ENCODE measurements around the gene CX3CR1. TPM values are rescaled to one million over a fixed set of nuclear protein-coding genes. Genes with fewer than 3 reads are reported as not detected.
A peak's percentile ranks its signal among the peaks of the same experiment; 100 is the strongest.

Gene CX3CR1
- total RNA-seq (ENCODE audit: unreplicated experiment), result 4.2 TPM
- long read RNA-seq, result 0 reads

- TF ChIP-seq CTCF (IDR thresholded peaks at IDR 0.05; ENCODE audit: unreplicated experiment), result no peak
- H3K4me1 Mint-ChIP-seq (ENCODE audit: unreplicated experiment), result peaks cover 40% of the 10 kb centered on the region
- no peak within 1 kb of the TSS for H3K27ac Mint-ChIP-seq (ENCODE audit: unreplicated experiment)
Measured at GRCh38 chr3:39279745-39280517, at the start of gene CX3CR1. TSS of gene CX3CR1 (minus strand) at chr3:39280036. CDS start at chr3:39266509, 13,527 bp downstream.

GRCh38 chr3:39329493-39329892, 49.7 kb upstream of the CX3CR1 start, which contains the start of gene CCR8:
TSS of gene CCR8 (plus strand) at chr3:39329709. CDS start at chr3:39332332, 2,623 bp downstream.
- Mint-ChIP-seq H3K4me3 (ENCODE audit: unreplicated experiment) (no peak within 1 kb of the TSS), H3K27ac (ENCODE audit: unreplicated experiment) (no peak within 1 kb of the TSS), H3K27me3 (ENCODE audit: unreplicated experiment) (peaks cover 2% of the 10 kb centered on the region), H3K36me3 (ENCODE audit: low read depth, unreplicated experiment) (no peaks in the 10 kb centered on the region), H3K4me1 (ENCODE audit: unreplicated experiment) (no peaks in the 10 kb centered on the region), H3K9me3 (ENCODE audit: unreplicated experiment) (no peaks in the 10 kb centered on the region)
- DNase-seq (ENCODE audit: low spot score), result no peak
- TF ChIP-seq CTCF (IDR thresholded peaks at IDR 0.05; ENCODE audit: unreplicated experiment), result no peak

More at GRCh38 chr3:39279745-39280517, at the start of gene CX3CR1:
- H3K9me3 Mint-ChIP-seq (ENCODE audit: unreplicated experiment), result no peaks in the 10 kb centered on the region
- H3K36me3 Mint-ChIP-seq (ENCODE audit: low read depth, unreplicated experiment), result no peaks in the 10 kb centered on the region
- peaks cover 7% of the 10 kb centered on the region for H3K27me3 Mint-ChIP-seq (ENCODE audit: unreplicated experiment)
- peak within 1 kb of the TSS; percentile 77 for H3K4me3 Mint-ChIP-seq (ENCODE audit: unreplicated experiment)
- no peak for DNase-seq (ENCODE audit: low spot score)

- peaks cover 2% of the 10 kb centered on the region for H3K27me3 Mint-ChIP-seq (ENCODE audit: unreplicated experiment)
- H3K9me3 Mint-ChIP-seq (ENCODE audit: unreplicated experiment), result no peaks in the 10 kb centered on the region
- no peaks in the 10 kb centered on the region for H3K36me3 Mint-ChIP-seq (ENCODE audit: low read depth, unreplicated experiment)
- DNase-seq (ENCODE audit: low spot score), result no peak
- peaks cover 2% of the 10 kb centered on the region for H3K4me1 Mint-ChIP-seq (ENCODE audit: unreplicated experiment)
- no peak overlapping the region for H3K27ac Mint-ChIP-seq (ENCODE audit: unreplicated experiment)
- H3K4me3 Mint-ChIP-seq (ENCODE audit: unreplicated experiment), result no peak overlapping the region
- no peak for TF ChIP-seq CTCF (IDR thresholded peaks at IDR 0.05; ENCODE audit: unreplicated experiment)
Measured at GRCh38 chr3:39327746-39328349, 48.0 kb upstream of the CX3CR1 start.

GRCh38 chr3:39327053-39327745, 47.4 kb upstream of the CX3CR1 start:
- H3K4me3 Mint-ChIP-seq (ENCODE audit: unreplicated experiment), result no peak overlapping the region
- TF ChIP-seq CTCF (IDR thresholded peaks at IDR 0.05; ENCODE audit: unreplicated experiment), result no peak
- H3K27me3 Mint-ChIP-seq (ENCODE audit: unreplicated experiment), result peaks cover 2% of the 10 kb centered on the region
- peaks cover 2% of the 10 kb centered on the region for H3K4me1 Mint-ChIP-seq (ENCODE audit: unreplicated experiment)
- no peaks in the 10 kb centered on the region for H3K9me3 Mint-ChIP-seq (ENCODE audit: unreplicated experiment)
- no peak for DNase-seq (ENCODE audit: low spot score)
- no peak overlapping the region for H3K27ac Mint-ChIP-seq (ENCODE audit: unreplicated experiment)
- no peaks in the 10 kb centered on the region for H3K36me3 Mint-ChIP-seq (ENCODE audit: low read depth, unreplicated experiment)
